ENCODE measurements around the gene PKIB.

- TF ChIP-seq CTCF (IDR thresholded peaks at IDR 0.05) (no peak), POLR2A (IDR thresholded peaks at IDR 0.05) (no peak)
These were observed 5.5 kb upstream of the PKIB start for GRCh38 chr6:122604676-122605075.

Data from lower leg skin (tissue), 3 donors.